ENCODE measurements around the gene FAM163B.

DNA sequence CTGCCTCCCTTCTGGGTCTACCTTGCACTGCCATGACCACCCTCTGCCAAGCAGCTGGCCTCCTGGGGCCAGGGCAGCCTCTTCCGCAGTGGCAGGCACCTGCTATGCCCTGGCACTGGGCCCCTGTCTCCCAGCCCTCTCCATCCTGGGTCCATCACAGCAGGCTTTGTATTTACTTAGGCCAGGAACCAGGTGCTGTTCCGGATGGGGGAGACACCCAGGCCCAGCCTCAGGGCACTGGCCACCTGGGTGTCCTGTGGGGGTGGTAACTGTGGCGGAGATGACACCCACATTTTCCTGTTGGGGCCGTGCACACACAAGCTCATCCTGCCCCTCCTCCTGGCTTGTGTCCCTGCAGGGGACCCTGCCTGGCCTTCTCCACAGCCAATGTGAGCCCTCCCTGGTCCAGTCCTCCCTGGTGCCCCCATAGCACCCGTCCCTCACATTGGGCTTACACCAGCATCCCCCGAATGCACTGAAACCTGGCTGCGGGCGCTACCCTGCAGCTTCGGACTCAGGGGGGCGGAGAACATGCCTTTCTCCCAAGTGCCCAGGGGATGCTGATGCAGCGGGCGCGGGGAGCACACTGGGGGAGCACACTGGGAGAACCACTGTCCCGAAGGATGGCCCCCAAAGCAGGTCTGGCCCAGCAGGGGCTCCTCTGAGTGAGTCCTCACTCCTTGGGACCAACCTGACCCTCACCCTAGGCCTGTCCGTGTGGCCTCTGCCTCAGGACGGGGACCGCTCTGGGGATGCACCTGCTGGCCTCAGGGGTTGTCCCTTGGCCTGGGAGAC, 17.9 kb downstream of the FAM163B start:
- TF ChIP-seq, protein P1, sequence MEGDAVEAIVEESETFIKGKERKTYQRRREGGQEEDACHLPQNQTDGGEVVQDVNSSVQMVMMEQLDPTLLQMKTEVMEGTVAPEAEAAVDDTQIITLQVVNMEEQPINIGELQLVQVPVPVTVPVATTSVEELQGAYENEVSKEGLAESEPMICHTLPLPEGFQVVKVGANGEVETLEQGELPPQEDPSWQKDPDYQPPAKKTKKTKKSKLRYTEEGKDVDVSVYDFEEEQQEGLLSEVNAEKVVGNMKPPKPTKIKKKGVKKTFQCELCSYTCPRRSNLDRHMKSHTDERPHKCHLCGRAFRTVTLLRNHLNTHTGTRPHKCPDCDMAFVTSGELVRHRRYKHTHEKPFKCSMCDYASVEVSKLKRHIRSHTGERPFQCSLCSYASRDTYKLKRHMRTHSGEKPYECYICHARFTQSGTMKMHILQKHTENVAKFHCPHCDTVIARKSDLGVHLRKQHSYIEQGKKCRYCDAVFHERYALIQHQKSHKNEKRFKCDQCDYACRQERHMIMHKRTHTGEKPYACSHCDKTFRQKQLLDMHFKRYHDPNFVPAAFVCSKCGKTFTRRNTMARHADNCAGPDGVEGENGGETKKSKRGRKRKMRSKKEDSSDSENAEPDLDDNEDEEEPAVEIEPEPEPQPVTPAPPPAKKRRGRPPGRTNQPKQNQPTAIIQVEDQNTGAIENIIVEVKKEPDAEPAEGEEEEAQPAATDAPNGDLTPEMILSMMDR (IDR thresholded peaks at IDR 0.05): no peak
- TF ChIP-seq POLR2A (IDR thresholded peaks at IDR 0.05): no peak
